HEK293 (cell line): Measurements from ENCODE around the gene CALHM3.

Experiments
- KLF9 ChIP-seq: fragments of 450-650 bp; formaldehyde crosslinking; IDR thresholded peaks from 2 replicates; pipeline ENCODE4 v1.5.1; 2016; ENCODE audit warnings: missing biosample characterization, missing genetic modification characterization, low read depth
- OVOL3 ChIP-seq: fragments of 450-650 bp; formaldehyde crosslinking; IDR thresholded peaks from 2 replicates; pipeline ENCODE4 v1.5.1; 2016; ENCODE audit warnings: missing biosample characterization, missing genetic modification characterization
- REPIN1 ChIP-seq: fragments of 450-650 bp; formaldehyde crosslinking; IDR thresholded peaks from 2 replicates; pipeline ENCODE4 v1.5.1; 2017; ENCODE audit warnings: missing biosample characterization, missing genetic modification characterization, low read depth
- ZNF16 ChIP-seq: fragments of 450-650 bp; formaldehyde crosslinking; IDR thresholded peaks from 2 replicates; pipeline ENCODE4 v1.5.1; 2016; ENCODE audit warnings: low read depth, missing biosample characterization, missing genetic modification characterization
- ZNF366 ChIP-seq: fragments of 450-650 bp; formaldehyde crosslinking; conservative IDR thresholded peaks from 2 replicates; pipeline ENCODE4 v1.5.1; 2016; ENCODE audit warnings: missing biosample characterization, missing genetic modification characterization
- ZNF837 ChIP-seq: fragments of 450-650 bp; formaldehyde crosslinking; IDR thresholded peaks from 2 replicates; pipeline ENCODE4 v1.5.1; 2016; ENCODE audit warnings: missing biosample characterization, missing genetic modification characterization
- TF ChIP-seq, protein P1 (sequence below): fragments of 450-650 bp; formaldehyde crosslinking; IDR thresholded peaks from 2 replicates; pipeline ENCODE4 v1.5.1; 2016; ENCODE audit warnings: missing biosample characterization, missing genetic modification characterization
- TF ChIP-seq, protein P2 (sequence below): fragments of 450-650 bp; formaldehyde crosslinking; IDR thresholded peaks from 2 replicates; pipeline ENCODE4 v1.5.1; 2016; ENCODE audit warnings: missing biosample characterization, missing genetic modification characterization
- TF ChIP-seq, protein P3 (sequence below): fragments of 450-650 bp; formaldehyde crosslinking; optimal IDR thresholded peaks from 2 replicates; pipeline ENCODE3; 2016; ENCODE audit warnings: missing biosample characterization, mild to moderate bottlenecking, missing genetic modification characterization

DNA sequence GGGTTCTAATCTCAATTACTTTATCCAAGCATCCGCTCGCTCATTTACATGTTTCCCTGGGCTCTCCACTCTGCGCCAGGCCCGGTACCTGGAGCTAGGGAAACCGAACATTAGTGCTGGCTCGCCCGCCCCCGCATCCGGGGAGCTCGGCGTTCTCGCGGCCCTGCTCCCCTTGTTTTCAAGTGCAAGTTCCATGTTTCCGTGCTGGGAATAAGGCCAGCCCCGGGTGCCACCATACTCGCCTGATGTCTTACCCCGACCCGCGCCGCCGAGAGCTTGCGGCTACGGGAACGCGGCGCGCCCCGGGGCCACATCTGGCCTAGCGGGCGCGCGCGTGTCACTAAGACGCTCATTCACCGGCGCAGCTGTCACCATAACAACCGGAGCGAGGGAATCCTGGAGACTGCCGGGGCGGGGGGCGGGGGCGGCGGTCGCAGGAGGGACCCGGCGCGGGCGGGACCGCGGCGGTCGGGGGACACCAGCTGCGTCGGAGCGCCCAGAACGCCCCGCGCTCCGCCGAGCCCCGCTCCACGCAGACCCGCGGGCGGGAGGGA lies 14.4 kb upstream of the CALHM3 start, which contains the start of gene NEURL1:
- TF ChIP-seq ZNF366 (no peak), ZNF16 (tag by site-specific recombination) (no peak), KLF9 (tag by site-specific recombination) (no peak; the same call in 1 of the 2 replicates), ZNF837 (no peak), REPIN1 (no peak), OVOL3 (no peak)
- TF ChIP-seq, protein P1, sequence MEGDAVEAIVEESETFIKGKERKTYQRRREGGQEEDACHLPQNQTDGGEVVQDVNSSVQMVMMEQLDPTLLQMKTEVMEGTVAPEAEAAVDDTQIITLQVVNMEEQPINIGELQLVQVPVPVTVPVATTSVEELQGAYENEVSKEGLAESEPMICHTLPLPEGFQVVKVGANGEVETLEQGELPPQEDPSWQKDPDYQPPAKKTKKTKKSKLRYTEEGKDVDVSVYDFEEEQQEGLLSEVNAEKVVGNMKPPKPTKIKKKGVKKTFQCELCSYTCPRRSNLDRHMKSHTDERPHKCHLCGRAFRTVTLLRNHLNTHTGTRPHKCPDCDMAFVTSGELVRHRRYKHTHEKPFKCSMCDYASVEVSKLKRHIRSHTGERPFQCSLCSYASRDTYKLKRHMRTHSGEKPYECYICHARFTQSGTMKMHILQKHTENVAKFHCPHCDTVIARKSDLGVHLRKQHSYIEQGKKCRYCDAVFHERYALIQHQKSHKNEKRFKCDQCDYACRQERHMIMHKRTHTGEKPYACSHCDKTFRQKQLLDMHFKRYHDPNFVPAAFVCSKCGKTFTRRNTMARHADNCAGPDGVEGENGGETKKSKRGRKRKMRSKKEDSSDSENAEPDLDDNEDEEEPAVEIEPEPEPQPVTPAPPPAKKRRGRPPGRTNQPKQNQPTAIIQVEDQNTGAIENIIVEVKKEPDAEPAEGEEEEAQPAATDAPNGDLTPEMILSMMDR (tag by site-specific recombination) = no peak
- TF ChIP-seq, protein P2, sequence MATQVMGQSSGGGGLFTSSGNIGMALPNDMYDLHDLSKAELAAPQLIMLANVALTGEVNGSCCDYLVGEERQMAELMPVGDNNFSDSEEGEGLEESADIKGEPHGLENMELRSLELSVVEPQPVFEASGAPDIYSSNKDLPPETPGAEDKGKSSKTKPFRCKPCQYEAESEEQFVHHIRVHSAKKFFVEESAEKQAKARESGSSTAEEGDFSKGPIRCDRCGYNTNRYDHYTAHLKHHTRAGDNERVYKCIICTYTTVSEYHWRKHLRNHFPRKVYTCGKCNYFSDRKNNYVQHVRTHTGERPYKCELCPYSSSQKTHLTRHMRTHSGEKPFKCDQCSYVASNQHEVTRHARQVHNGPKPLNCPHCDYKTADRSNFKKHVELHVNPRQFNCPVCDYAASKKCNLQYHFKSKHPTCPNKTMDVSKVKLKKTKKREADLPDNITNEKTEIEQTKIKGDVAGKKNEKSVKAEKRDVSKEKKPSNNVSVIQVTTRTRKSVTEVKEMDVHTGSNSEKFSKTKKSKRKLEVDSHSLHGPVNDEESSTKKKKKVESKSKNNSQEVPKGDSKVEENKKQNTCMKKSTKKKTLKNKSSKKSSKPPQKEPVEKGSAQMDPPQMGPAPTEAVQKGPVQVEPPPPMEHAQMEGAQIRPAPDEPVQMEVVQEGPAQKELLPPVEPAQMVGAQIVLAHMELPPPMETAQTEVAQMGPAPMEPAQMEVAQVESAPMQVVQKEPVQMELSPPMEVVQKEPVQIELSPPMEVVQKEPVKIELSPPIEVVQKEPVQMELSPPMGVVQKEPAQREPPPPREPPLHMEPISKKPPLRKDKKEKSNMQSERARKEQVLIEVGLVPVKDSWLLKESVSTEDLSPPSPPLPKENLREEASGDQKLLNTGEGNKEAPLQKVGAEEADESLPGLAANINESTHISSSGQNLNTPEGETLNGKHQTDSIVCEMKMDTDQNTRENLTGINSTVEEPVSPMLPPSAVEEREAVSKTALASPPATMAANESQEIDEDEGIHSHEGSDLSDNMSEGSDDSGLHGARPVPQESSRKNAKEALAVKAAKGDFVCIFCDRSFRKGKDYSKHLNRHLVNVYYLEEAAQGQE (tag by site-specific recombination) = no peak
- TF ChIP-seq, protein P3, sequence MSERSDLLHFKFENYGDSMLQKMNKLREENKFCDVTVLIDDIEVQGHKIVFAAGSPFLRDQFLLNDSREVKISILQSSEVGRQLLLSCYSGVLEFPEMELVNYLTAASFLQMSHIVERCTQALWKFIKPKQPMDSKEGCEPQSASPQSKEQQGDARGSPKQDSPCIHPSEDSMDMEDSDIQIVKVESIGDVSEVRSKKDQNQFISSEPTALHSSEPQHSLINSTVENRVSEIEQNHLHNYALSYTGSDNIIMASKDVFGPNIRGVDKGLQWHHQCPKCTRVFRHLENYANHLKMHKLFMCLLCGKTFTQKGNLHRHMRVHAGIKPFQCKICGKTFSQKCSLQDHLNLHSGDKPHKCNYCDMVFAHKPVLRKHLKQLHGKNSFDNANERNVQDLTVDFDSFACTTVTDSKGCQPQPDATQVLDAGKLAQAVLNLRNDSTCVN = peak; percentile 75
